MM.1S (cell line): ENCODE results near the gene GRIK4.

ENCODE experiments used
- CTCF ChIP-seq: fragments of 300-600 bp; sonication (generic); IDR thresholded peaks from 2 replicates; pipeline ENCODE4 v1.5.1; 2016; ENCODE audit warnings: antibody characterized with exemption, low read length, mixed read lengths
- EZH2 ChIP-seq: fragments of 300-600 bp; sonication (generic); optimal IDR thresholded peaks from 2 replicates; pipeline ENCODE3; 2017; ENCODE audit warnings: low read depth, mild to moderate bottlenecking, antibody characterized with exemption, low read length, mixed read lengths

DNA sequence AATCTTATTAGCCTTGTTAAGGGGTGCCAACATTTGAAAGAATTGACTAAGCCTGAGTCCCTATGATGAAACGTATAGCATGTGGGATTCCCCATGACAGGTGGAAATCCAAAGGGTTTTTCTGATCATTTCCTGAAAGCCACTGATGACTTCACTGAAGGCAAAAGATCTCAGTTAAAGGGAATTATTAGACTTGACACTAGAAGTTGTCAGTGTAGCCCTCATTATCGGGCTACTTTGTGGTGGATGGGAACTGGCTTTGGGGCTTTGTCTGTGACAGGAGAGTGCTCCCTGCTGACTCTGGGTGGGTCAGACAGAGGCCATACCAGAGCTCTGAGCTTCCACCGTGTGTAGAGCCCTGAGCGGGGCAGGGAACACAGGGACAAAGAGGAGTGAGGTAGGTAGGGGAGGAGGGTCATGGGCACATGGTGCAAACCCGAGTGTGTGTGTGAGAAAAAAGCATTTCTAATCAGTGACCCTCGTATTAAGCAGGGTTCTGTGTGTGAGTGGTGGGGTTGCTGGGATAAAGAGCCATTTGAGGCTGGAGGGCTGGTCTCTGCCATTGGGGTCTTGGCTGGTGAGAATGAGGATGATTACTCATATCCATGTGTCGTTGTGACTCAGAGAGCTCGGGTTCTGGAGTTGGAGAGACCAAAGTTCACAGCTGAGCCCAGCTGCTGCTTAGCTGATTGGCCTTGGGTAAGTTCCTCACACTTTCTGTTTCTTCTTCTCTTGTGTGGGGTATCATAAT, 101.1 kb downstream of the GRIK4 start:
- TF ChIP-seq CTCF (no peak), EZH2 (no peak)
